ENCODE measurements around the gene BICRA.
"Not testable (repeated sequence)": the region's sequence is repeated elsewhere in the genome, so short reads cannot be mapped to it uniquely, and the experiment has no call there.

BICRA gene

GRCh38 chr19:47608969-47609905, at the start of gene BICRA:
Gene BICRA (plus strand): TSS chr19:47609134. CDS start chr19:47673575, 64,441 bp downstream.
- DNase-seq (ENCODE audit: low spot score) = peak; percentile 85

- no peak for DNase-seq (ENCODE audit: low spot score)
Observed at GRCh38 chr19:47560999-47561398, 47.9 kb upstream of the BICRA start.

DNA sequence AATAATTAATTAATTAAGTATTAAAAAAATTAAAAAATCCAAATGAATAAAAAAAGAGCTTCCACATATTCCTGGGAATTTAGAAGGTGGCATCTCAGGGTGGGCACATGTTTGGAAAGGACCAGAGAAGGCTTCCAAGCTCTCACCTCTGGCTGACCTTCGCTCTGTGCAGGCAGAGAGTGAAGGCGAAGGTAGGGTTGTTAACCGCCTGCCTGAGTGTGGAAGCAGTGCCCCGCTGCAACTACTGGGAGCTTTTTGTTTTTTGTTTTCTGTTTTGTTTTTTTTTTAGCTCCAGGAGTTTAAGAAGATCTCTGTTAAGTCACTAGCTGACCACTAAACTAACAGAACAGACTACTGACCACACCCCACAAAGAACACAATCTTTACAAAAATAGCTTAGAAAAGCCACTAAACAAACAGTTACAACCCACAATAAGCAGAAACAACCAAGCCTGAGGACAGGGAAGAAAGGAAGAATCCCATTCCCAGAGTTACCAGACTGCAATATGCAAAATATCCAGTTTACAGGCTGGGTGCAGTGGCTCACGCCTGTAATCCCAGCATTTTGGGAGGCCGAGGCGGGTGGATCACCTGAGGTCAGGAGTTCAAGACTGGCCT, 47.4 kb upstream of the BICRA start:
- DNase-seq (ENCODE audit: low spot score) = peak; percentile 43

- DNase-seq (ENCODE audit: low spot score) = peak; percentile 45
Observed at GRCh38 chr19:47564081-47564480, 44.9 kb upstream of the BICRA start.

DNA sequence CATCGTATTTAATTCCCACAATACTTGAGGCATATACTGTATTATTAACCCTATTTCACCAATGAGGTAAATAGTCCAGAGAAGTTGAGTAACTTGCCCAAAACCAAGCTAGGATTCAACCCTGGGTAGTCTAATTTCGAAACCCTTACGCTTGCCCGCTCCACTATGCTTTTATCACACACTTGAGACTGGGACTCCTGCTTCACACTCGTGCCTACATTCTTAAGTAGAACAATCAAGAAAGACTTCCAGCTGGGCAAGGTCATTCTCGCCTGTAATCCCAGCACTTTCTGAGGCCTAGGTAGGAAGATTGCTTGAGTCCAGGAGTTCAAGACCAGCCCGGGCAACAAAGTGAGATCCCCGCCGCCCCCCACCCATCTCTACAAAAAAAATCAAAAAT, 39.6 kb upstream of the BICRA start:
- no peak for DNase-seq (ENCODE audit: low spot score)

- DNase-seq (ENCODE audit: low spot score) = no peak
Observed at GRCh38 chr19:47572635-47573034, 36.3 kb upstream of the BICRA start.

DNA sequence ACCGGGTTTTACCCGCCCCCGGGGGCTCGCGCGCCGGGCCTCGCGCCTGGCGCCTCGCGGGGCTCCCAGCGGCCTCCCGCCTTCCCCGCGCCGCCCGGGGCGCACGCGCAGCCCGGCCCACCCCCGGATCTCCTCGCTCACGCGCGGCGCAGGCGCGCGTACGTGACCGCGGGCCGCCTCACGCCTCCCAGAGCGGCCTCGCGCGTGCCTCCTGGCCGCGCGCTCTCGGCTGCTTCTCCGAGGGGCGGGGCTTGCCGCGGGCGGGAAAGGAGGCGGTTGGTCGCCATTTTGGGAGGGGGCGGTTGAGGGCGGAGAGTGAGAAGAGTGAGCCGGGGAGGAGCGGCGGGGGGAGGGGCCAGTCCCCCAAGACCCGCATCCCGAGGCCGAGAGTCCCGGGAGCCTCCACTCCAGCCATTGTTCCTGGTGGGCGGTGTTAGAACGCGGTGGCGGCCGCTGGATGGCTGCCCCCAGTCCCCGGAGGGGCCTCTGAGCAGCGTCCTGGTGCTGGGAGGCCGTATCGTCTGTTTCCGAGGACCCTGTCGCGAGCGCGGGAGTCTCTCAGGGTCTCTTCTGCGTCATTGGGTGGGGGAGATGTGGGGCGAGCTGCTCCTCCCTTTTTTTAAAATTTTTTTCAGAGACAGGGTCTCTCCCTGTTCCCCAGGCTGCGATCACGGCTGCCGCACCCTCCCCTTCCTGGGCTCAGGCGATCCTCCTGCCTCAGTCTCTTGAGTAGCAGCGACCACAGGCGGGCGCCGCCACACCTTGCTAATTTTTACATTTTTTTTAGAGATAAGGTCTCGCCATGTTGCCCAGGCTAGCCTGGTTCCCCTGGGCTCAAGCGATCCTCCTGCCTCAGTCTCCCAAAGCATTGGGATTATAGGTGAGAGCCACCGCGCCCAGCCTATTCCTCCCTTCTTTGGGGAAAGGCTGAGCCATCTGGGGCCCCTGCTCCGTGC, 35.6 kb upstream of the BICRA start, which contains the start of gene ZNF541:
Gene ZNF541, minus strand, starts transcription at position 78 of the 956 bp plus-strand sequence. CDS start 17,292 bp downstream, outside the sequence.
- no peak for DNase-seq (ENCODE audit: low spot score)

- no peak for DNase-seq (ENCODE audit: low spot score)
Observed at GRCh38 chr19:47580397-47580796, 28.5 kb upstream of the BICRA start.

DNA sequence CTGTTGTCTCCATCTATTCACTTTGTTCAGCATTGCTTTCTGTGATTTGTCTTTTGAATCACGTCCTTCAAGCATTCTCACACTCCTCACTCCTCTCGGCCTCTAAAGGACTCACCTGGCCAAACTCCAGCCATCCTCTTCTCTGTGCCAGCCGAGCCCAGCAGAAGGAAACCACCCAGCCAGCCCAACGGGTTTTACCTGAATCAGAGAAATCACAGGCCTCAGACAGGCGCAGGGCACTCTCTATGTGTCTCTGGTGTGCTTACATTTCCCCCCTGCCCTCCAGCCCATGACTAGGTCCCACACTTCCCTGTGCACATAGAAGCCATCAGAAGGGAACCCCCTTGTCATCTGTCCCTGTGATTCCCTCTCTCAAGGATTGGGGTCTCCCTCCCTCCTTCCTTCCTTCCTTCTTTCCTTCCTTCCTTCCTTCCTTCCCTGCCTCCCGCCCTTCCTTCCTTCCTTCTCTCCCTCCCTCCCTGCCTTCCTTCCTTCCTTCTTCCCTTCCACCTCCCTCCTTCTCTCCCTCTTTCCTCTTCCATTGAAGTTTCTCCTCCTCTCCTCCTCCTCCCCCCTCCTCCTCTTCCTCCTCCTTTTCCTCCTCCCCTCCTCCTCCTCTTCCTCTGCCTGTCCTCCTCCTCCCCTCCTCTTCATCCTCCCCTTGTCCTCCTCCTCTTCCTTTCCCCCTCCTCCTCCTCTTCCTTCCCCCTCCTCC, 27.2 kb upstream of the BICRA start:
- DNase-seq (ENCODE audit: low spot score) = no peak

DNA sequence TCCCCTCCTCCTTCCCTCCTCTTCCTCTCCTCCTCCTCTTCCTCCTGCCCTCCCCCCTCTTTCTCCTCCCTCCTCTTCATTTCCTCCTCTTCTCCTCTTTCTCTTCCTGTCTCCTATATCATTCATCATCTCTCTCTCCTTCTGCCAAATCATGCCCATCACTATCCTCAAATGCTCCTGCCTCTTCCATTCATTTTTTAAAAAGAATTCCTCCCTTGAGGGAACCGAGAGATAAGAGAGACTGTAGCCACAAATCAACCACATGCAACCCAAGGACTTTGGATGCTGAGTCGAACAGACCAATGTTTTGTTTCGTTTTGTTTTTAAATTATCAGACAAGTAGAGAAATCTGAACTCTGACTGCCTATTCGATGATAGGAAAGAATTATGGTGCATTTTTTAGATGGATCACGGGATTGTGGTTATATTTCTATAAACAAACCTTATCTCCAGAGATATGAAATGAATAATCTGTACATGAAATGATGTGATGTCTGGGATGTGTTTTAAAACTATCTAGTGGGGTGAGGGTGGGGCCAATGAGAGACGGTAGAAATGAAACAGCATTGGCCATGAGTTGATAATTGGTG, 26.5 kb upstream of the BICRA start:
- DNase-seq (ENCODE audit: low spot score) = no peak

- DNase-seq (ENCODE audit: low spot score) = not testable (repeated sequence)
Observed at GRCh38 chr19:47583161-47583560, 25.8 kb upstream of the BICRA start.

- DNase-seq (ENCODE audit: low spot score) = no peak
Observed at GRCh38 chr19:47587295-47587694, 21.6 kb upstream of the BICRA start.

DNA sequence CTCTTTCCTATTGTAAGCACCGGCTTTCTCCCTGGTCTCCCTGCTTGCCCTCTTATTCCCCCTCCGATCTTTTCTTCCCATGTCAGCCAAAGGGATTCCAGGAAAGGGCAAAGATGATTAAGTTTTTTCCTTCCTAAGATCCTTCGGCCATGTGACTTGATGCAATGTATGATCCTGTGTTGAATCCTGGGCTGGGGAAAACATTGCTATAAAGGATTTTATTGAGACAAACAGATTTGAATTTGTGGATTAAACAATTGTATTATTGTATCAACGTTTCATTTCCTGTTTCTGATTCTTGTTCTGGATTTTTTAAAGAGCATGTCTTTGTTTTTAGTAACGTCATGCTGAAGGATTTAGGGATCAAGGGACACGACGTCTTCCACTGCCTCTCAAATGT, 19.1 kb upstream of the BICRA start:
- DNase-seq (ENCODE audit: low spot score) = no peak

GRCh38 chr19:47593860-47594259, 15.1 kb upstream of the BICRA start:
- no peak for DNase-seq (ENCODE audit: low spot score)

DNA sequence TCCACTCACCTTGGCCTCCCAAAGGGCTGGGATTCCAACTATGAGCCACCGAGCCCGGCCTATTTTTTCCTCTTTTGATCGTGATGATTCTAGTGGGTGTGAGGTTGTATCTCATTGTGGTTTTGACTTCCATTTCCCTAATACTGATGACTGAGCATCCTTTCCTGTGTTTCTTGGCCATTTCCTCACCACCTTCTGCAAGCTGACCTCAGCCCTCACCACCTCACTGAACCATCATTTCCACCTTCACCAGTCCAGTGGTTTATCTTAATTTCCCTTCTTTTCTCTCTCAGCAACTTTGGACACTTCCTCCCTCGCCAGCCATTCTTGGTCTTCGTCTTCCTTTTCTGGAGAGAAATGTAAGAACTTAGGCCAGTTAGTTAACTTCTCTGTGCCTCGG, 13.0 kb upstream of the BICRA start:
- no peak for DNase-seq (ENCODE audit: low spot score)

- no peak for DNase-seq (ENCODE audit: low spot score)
Observed at GRCh38 chr19:47598407-47599349, 10.3 kb upstream of the BICRA start.

- DNase-seq (ENCODE audit: low spot score) = not testable (repeated sequence)
Observed at GRCh38 chr19:47599671-47600245, 9.2 kb upstream of the BICRA start.

DNA sequence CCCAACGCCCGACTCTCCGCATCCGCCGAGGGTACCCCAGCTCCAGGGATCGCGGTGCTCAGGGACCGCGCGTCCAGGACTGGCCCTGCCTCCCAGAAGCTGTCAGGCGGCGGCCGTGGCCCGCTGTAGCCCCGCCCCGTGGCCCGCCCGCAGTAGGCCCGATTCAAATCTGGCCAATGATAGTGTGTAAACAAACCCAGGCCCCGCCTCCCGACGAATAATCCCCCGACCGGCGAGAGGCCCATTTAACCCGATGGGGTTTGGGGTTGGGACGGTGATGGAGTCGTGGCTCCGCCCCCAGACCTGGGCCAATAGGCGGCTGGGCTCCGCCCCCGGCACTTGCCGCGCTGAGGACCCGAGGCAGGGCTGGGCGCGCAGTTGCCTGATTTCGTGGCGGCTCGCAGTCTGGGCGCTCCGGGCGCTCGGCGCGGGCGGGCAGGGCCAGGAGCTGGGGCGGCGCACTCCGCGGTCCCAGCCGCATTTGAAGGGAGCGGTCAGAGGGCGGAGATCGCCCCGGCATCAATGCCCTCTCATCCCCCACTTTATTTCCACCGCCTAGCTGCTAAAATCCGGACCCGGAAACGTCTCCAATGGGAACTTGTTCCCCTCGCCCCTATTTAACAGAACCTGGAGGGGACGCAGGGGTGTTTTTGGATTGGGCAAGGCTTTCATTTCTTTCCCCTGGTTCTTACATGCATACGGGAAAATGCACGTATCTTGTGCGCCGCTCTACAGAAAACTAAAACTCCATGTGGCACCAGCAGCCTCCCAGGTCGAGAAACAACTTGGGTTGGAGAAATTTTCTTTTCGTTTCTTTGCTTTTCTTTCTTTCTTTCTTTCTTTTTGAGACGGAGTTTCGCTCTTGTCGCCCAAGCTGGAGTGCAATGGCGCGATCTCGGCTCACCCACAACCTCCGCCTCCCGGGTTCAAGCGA, 8.4 kb upstream of the BICRA start:
- DNase-seq (ENCODE audit: low spot score) = peak; percentile 98

Measured in HuH-7.5 (cell line).